Measurements from ENCODE around the gene GRK2.
"Not testable (repeated sequence)": the region's sequence is repeated elsewhere in the genome, so short reads cannot be mapped to it uniquely, and the experiment has no call there.

DNA sequence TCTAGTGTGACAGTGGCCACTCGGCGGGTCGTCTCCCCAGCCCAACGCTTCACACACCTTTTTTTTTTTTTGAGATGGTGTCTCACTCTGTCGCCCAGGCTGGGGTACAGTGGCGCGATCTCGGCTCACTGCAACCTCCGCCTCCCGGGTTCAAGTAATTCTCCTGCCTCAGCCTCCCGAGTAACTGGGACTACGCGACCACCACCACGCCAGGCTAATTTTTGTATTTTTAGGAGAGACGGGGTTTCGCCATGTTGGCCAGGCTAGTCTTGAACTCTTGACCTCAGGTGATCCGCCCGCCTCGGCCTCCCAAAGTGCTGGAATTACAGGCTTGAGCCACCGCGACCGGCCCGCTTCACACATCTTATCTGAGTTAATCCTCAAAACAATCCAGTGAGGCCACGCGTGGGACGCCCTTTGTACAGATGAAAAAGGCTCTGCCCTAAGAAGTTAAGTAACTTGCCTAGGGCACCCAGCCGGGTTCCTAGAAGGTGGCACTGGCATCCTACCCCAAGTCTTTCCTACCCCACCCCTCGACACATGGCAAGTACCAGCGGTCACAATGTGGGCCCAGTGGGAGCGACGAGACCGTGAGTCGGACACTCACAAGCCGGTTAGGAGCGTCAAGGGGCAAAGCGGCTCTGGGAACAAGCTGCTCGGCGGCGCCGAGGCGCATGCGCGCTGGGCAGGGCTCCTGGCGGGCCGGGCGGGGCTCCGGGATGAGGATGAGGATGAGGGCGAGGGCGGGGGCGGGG lies 5.2 kb upstream of the GRK2 start:
- not testable (repeated sequence) for TF ChIP-seq HDGF (IDR thresholded peaks at IDR 0.05; ENCODE audit: borderline replicate concordance); LEF1 (IDR thresholded peaks at IDR 0.05; ENCODE audit: borderline replicate concordance); BHLHE40 (IDR thresholded peaks at IDR 0.05; ENCODE audit: borderline replicate concordance); SUZ12 (IDR thresholded peaks at IDR 0.05)
- TF ChIP-seq, protein P1, sequence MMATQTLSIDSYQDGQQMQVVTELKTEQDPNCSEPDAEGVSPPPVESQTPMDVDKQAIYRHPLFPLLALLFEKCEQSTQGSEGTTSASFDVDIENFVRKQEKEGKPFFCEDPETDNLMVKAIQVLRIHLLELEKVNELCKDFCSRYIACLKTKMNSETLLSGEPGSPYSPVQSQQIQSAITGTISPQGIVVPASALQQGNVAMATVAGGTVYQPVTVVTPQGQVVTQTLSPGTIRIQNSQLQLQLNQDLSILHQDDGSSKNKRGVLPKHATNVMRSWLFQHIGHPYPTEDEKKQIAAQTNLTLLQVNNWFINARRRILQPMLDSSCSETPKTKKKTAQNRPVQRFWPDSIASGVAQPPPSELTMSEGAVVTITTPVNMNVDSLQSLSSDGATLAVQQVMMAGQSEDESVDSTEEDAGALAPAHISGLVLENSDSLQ (IDR thresholded peaks at IDR 0.05), result not testable (repeated sequence)

All from HEK293T (cell line).